HG03571 (cell line): ENCODE data around the gene TPP2.

Experiments used
- ATAC-seq: cut with Tn5 transposase; IDR thresholded peaks from one replicate; pipeline ENCODE4 v1.9.1; 2021; ENCODE audit not compliant: unreplicated experiment

TPP2 gene

GRCh38 chr13:102651892-102652291 is 55.1 kb downstream of the TPP2 start:
- no peak for ATAC-seq

DNA sequence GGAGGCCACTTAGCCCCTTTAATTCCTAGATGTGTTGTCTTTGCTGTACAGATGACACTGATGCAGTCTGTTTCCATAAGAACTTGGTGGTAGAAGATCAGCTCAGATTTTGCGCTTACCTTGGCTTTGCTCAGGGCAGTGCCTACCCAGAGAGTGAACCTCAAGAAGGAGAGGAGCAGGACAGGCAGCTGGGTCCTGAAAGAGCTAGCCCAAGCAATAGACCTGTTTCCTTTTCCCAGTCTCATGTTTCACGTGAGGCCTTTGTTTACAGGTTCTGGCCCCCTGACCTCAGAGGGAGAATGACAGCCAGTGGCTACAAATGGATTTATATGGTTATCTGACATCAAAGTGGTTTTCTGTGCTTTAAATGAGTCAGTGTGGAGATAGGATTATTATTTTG is 58.0 kb downstream of the TPP2 start:
- ATAC-seq, result no peak

GRCh38 chr13:102657630-102658029 is 60.8 kb downstream of the TPP2 start:
- no peak for ATAC-seq

GRCh38 chr13:102658660-102659059 is 61.9 kb downstream of the TPP2 start:
- ATAC-seq, result no peak

DNA sequence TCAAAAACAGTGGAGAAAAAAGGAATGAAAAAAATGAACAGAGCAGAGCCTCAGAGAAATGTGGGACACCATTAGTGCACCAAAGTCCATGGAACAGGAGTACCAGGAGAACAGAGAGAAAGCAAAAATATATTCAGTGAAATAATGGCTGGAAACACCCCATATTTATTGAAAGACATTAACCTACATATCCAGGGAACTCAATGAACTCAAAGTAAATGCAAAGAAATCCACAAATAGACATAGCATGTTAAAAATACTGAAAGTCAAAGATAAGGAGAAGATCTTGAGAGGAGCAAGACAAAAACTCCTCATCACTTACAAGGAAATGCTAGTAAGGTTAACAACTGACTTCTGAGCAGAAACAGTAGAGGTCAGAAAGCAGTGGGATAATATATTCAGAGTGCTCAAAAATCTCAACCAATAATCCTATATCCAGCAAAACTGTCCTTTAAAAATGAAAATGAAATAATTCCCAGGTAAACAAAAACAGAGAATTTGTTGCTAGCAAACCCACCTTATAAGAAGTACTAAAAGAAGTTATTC is 62.5 kb downstream of the TPP2 start:
- ATAC-seq, result no peak

- ATAC-seq, result no peak
Observed at GRCh38 chr13:102667023-102667422, 70.2 kb downstream of the TPP2 start.

GRCh38 chr13:102667911-102668310 is 71.1 kb downstream of the TPP2 start:
- no peak for ATAC-seq

GRCh38 chr13:102670130-102670529 is 73.3 kb downstream of the TPP2 start:
- ATAC-seq, result no peak

- no peak for ATAC-seq
Observed at GRCh38 chr13:102675115-102675514, 78.3 kb downstream of the TPP2 start.

DNA sequence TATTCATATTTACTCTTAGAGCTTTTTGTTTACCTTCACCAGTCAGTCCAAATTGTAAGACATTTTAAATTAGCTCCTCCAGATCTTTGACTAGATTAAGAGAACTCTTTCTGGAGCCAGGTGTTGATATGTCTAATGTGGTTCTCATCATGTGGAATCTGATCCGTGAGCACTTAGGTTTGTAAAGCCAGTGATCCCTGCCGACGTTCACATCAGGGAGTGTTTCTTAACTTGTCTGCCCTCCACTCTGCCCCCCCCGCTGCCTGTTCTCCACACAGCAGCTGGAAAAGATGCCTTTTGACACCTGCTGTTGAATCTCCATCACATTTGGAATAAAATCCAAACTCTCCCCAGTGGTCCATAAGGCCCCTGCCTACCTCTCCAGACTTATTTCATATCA is 80.3 kb downstream of the TPP2 start:
- no peak for ATAC-seq

- ATAC-seq, result no peak
Observed at GRCh38 chr13:102678339-102679107, 81.7 kb downstream of the TPP2 start.

GRCh38 chr13:102679449-102680132 is 82.8 kb downstream of the TPP2 start:
- ATAC-seq, result no peak

DNA sequence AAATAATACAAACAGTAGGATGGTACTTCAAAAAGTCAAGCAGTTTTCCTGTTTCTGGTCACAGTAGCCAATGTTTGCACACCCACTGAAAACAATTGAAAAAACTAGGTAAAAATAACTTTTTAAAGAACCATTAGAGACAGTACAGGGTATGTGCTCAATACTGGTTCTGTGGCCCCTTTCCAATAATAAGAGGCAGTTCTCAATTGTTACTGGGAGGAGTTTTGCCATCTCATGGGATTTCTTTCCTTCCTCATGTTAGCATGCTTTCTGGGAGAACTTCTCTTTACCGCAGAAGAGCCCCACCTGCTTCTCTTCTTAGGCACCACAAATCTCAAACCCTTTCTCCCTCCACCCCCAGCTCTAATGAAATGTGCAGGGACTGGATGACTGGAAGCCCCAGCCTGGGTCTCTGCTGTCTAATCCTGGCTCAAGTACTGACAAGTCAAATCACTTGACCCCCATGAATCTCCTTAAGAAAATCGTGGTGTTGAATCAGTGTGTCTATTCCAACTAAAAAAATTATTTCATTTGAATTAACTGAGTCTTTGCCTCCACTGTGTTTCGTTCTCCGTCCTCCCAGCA is 83.4 kb downstream of the TPP2 start:
- no peak for ATAC-seq

GRCh38 chr13:102680842-102681740 is 84.3 kb downstream of the TPP2 start:
- ATAC-seq, result no peak

- ATAC-seq, result no peak
Observed at GRCh38 chr13:102682211-102682610, 85.4 kb downstream of the TPP2 start.

- ATAC-seq, result no peak
Observed at GRCh38 chr13:102682727-102683126, 85.9 kb downstream of the TPP2 start.

DNA sequence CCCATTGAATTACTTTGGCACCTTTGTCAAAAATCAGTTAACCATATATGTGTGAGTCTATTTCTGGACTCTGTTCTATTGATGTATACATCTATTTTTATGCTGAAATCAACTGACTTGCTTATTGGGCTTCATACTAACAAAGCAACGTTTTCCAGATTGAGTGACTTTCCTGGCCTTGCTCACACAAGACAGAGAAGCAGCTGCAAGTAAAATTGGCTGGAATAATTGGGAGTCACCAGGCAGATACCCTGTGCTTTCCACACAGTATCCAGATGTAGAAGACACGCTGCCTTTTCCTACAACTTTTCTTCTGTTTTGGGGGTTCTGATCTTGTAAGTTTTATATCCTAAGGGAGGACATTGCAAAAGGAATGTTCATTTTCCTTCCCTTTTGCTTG is 86.9 kb downstream of the TPP2 start:
- ATAC-seq, result no peak

DNA sequence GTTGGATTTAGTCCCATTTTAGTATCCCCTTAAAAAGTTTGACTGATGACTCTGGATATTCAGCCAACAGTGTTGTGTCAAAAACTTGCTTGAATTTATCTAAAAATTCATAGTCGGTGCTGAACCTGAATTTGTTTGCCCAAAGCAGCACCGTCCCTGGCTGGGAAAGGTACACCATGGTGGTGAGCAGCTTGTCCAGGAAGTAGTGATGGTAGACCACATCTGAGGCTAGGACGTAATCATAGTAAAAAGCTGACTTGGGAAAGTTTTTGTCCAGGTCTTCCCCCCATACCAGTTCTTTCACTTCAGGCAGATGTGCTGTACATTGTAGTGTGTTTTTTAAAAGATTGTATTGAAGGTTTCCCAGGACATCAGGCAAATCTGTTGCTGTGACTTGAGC is 89.2 kb downstream of the TPP2 start:
- no peak for ATAC-seq

GRCh38 chr13:102687520-102687919 is 90.7 kb downstream of the TPP2 start:
- no peak for ATAC-seq

GRCh38 chr13:102688306-102688973 is 91.7 kb downstream of the TPP2 start:
- ATAC-seq, result no peak
